ENCODE measurements around the gene STK26.
"Not testable (repeated sequence)": the region's sequence is repeated elsewhere in the genome, so short reads cannot be mapped to it uniquely, and the experiment has no call there.

The STK26 gene

GRCh38 chrX:132088864-132089263 lies 65.8 kb downstream of the STK26 start:
- H3K4me3 ChIP-seq (ENCODE audit: low read depth, low read length), result no peak overlapping the region
- TF ChIP-seq CTCF (IDR thresholded peaks at IDR 0.05; ENCODE audit: insufficient read depth, low read depth, low read length, missing control alignments), result no peak
- DNase-seq (ENCODE audit: low read depth), result no peak

GRCh38 chrX:132090403-132091159 lies 67.5 kb downstream of the STK26 start:
- H3K4me3 ChIP-seq (ENCODE audit: low read depth, low read length), result no peak overlapping the region
- no peak for DNase-seq (ENCODE audit: low read depth)
- no peak for TF ChIP-seq CTCF (IDR thresholded peaks at IDR 0.05; ENCODE audit: insufficient read depth, low read depth, low read length, missing control alignments)

GRCh38 chrX:132092439-132093065 lies 69.5 kb downstream of the STK26 start:
- peak; percentile 70 for DNase-seq (ENCODE audit: low read depth)
- H3K4me3 ChIP-seq (ENCODE audit: low read depth, low read length), result no peak overlapping the region
- peak; percentile 66 for TF ChIP-seq CTCF (IDR thresholded peaks at IDR 0.05; ENCODE audit: insufficient read depth, low read depth, low read length, missing control alignments)

DNA sequence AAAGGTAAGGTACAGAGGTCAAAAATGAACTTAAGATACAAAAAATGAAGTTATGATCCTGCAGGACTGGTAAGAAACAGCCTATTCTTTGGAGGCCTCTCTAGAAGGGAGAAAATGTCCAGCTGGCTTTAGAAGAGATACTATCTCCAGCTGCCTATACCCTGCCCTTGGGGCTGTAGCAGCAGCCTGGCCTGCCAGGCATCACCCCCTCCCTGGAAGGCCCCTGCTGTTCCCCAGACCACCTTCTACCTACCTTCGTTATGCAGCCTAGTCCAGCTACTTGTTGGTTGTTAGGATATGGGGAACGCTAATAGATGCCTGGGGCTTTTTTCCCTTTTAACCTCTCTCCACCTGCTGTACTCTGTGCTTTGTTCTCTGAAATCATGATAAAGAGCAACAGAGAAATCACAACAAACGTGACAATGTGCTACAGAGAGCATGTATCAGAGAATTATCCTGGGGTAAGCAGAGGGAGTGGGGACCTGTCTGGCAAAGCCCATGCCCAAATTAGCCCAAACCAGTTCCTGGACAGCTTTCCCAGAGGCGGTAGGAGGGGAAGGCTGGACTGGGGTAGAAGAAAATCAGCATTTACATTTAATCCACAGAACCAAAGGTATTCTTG lies 70.2 kb downstream of the STK26 start:
- TF ChIP-seq CTCF (IDR thresholded peaks at IDR 0.05; ENCODE audit: insufficient read depth, low read depth, low read length, missing control alignments), result no peak
- no peak overlapping the region for H3K4me3 ChIP-seq (ENCODE audit: low read depth, low read length)
- no peak for DNase-seq (ENCODE audit: low read depth)

GRCh38 chrX:132094164-132094563 lies 71.1 kb downstream of the STK26 start:
- DNase-seq (ENCODE audit: low read depth), result no peak
- H3K4me3 ChIP-seq (ENCODE audit: low read depth, low read length), result no peak overlapping the region
- no peak for TF ChIP-seq CTCF (IDR thresholded peaks at IDR 0.05; ENCODE audit: insufficient read depth, low read depth, low read length, missing control alignments)

- not testable (repeated sequence) for DNase-seq (ENCODE audit: low read depth); H3K4me3 ChIP-seq (ENCODE audit: low read depth, low read length)
These were observed 75.6 kb downstream of the STK26 start for GRCh38 chrX:132098704-132099103.

DNA sequence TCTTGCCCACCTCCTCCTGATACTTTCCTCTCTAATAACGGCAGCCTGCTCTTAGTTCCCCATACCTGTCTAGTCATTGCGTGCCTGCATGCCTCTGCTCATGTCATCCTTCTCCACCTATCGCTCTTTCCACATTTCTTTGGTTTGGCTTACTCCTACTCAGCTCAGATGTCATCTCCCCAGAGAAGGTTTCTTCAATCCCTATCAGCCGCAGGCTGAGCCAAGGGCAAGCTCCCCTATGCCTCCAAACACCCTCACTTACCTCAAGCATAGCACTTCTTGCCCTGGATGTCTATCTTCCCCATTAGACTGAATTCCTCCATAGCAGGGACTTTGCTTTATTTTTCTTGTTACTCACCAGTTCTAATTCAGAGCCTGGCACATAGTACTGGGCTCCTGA lies 78.1 kb downstream of the STK26 start:
- H3K4me3 ChIP-seq (ENCODE audit: low read depth, low read length), result no peak overlapping the region
- DNase-seq (ENCODE audit: low read depth), result no peak
- TF ChIP-seq CTCF (IDR thresholded peaks at IDR 0.05; ENCODE audit: insufficient read depth, low read depth, low read length, missing control alignments), result no peak

Data from GM12865 (cell line).